ENCODE results near the gene RFX4.
A peak's percentile ranks its signal among the peaks of the same experiment; 100 is the strongest.

Gene RFX4

GRCh38 chr12:106767954-106768822, 185.4 kb downstream of the RFX4 start:
- DNase-seq, result no peak

- no peak for DNase-seq
Measured at GRCh38 chr12:106769078-106769477, 186.3 kb downstream of the RFX4 start.

- no peak for DNase-seq
Measured at GRCh38 chr12:106769546-106769945, 186.7 kb downstream of the RFX4 start.

GRCh38 chr12:106771425-106771824, 188.6 kb downstream of the RFX4 start:
- DNase-seq, result no peak

GRCh38 chr12:106773286-106774004, 190.6 kb downstream of the RFX4 start:
- DNase-seq, result no peak

GRCh38 chr12:106774005-106774807, 191.4 kb downstream of the RFX4 start, which contains the start of gene RIC8B:
TSS of gene RIC8B (plus strand) at chr12:106774682. CDS start at chr12:106774746, 64 bp downstream.
- DNase-seq, result peak; percentile 75

- peak; percentile 21 for DNase-seq
Measured at GRCh38 chr12:106774808-106775524, 192.2 kb downstream of the RFX4 start.

- DNase-seq, result no peak
Measured at GRCh38 chr12:106776897-106777296, 194.1 kb downstream of the RFX4 start.

GRCh38 chr12:106780010-106780631, 197.3 kb downstream of the RFX4 start:
- no peak for DNase-seq

- no peak for DNase-seq
Measured at GRCh38 chr12:106782619-106783018, 199.8 kb downstream of the RFX4 start.

- no peak for DNase-seq
Measured at GRCh38 chr12:106783515-106783914, 200.7 kb downstream of the RFX4 start.

GRCh38 chr12:106790020-106790419, 207.2 kb downstream of the RFX4 start:
- DNase-seq, result no peak

- no peak for DNase-seq
Measured at GRCh38 chr12:106791531-106791930, 208.7 kb downstream of the RFX4 start.

- DNase-seq, result no peak
Measured at GRCh38 chr12:106794369-106794768, 211.6 kb downstream of the RFX4 start.

GRCh38 chr12:106801167-106801708, 218.4 kb downstream of the RFX4 start:
- no peak for DNase-seq

GRCh38 chr12:106801830-106802533, 219.2 kb downstream of the RFX4 start:
- DNase-seq, result no peak

GRCh38 chr12:106804668-106805067, 221.9 kb downstream of the RFX4 start:
- no peak for DNase-seq

Measured in activated naive CD4-positive, alpha-beta T cell treated with anti-CD3 and anti-CD28 coated beads, Interleukin-2, amount 50 U/mL, for 16 hours (primary cell).